Activated naive CD4-positive, alpha-beta T cell treated with anti-CD3 and anti-CD28 coated beads, Interleukin-2, amount 50 U/mL, for 72 hours (primary cell): ENCODE results near the gene C18orf63. TPM values are rescaled to one million over a fixed set of nuclear protein-coding genes. Genes with fewer than 3 reads are reported as not detected.
"Not testable (repeated sequence)": the region's sequence is repeated elsewhere in the genome, so short reads cannot be mapped to it uniquely, and the experiment has no call there.

Experiments
- ATAC-seq, 2 donors: fragments of 150-1000 bp; cut with Tn5 transposase; 2 replicates each; pipeline ENCODE4 v1.10.0; 2021; ENCODE audit warnings: mild to moderate bottlenecking in 2 of 2, moderate library complexity in 2 of 2
- DNase-seq, 2 donors: peaks; one replicate each; pipeline ENCODE4 v3.0.0; 2021 to 2022; ENCODE audit warnings: low spot score in 2 of 2
- H3K27ac Mint-ChIP-seq, 2 donors: one replicate each; pipeline ENCODE4 v1.8.0; 2022; ENCODE audit warnings: mild to moderate bottlenecking in 2 of 2, mixed read lengths in 2 of 2
- H3K36me3 Mint-ChIP-seq, 2 donors: one replicate each; pipeline ENCODE4 v1.8.0; 2022; ENCODE audit warnings: mixed read lengths in 2 of 2
- H3K9me3 Mint-ChIP-seq, 2 donors: one replicate each; pipeline ENCODE4 v1.8.0; 2022; ENCODE audit warnings: mixed read lengths in 2 of 2
- total RNA-seq, 2 donors: library from RNA; stranded (reverse); gene quantifications; one replicate each; pipeline ENCODE4 v1.2.3, GENCODE V29; 2022

Gene C18orf63
- total RNA-seq, 2 donors from 2014 or later, result not detected

GRCh38 chr18:74283646-74284045, 32.0 kb upstream of the C18orf63 start:
- Mint-ChIP-seq H3K9me3 (no peaks in the 10 kb centered on the region), H3K27ac (no peak overlapping the region), H3K36me3 (peaks cover 0 to 4% of the 10 kb centered on the region in 2 donors)
- ATAC-seq (no peak), DNase-seq (no peak)

DNA sequence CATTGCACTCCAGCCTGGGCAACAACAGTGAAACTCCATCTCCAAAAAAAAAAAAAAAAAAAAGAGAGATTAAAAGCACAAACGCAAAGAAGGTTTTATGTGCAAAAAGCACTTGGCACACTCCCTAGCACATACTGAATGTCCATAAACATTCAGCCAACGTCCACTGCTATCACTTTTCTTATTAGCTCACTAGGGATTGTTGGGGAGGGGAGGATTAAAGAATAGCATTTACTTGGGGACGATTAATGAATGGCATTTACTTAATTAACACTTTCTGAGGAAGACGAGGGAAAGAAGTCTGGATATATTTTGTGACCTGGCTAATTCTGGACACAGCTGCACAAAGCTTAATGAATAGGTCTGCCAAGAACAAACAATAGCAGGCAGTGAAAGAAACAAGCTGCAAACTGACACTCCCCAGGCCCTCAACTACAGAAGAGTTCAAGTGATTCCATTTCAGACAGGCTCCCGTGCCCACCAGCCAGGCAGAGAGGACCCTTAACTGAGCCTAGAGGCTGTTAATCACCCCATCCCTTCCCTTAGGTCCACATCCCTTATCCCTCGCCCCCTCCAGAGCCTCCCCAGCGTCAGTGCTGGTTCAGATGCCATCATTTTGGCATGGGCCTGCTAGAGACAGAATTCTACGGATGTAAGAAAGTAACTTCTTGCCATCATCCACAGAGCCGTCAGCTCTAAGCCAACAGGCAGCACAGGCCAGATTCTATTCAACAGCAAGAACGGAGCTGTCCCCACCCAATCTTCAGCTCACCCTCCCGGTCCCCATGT, 31.3 kb upstream of the C18orf63 start:
- H3K27ac Mint-ChIP-seq, result no peak overlapping the region
- no peak for ATAC-seq
- H3K36me3 Mint-ChIP-seq, result peaks cover 0 to 4% of the 10 kb centered on the region in 2 donors
- H3K9me3 Mint-ChIP-seq, result no peaks in the 10 kb centered on the region
- no peak for DNase-seq

DNA sequence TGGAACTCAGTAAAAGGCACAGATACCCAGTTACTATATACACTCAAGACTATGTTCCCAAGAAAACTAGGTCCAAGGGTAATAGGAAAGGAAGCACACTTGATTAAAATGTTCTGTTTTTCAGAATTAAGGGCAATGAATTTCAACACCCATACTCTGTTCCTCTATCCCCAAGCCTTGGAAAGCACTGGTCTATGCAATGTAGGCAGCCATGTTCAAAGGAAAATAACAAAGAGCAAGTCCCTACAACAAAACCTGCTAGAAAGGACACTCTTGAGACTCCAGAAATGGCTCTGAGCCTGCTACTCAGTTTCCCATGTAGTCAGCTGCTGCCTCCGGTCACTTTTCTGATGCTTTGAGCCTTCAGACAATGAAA, 30.7 kb upstream of the C18orf63 start:
- Mint-ChIP-seq H3K9me3 (no peaks in the 10 kb centered on the region), H3K27ac (no peak overlapping the region), H3K36me3 (peaks cover 0 to 4% of the 10 kb centered on the region in 2 donors)
- DNase-seq (no peak), ATAC-seq (no peak)

GRCh38 chr18:74285583-74285982, 30.1 kb upstream of the C18orf63 start:
- ATAC-seq, H3K36me3 Mint-ChIP-seq, DNase-seq: not testable (repeated sequence)

GRCh38 chr18:74286106-74286855, 29.4 kb upstream of the C18orf63 start:
- no peak for ATAC-seq
- no peak overlapping the region for H3K27ac Mint-ChIP-seq
- no peaks in the 10 kb centered on the region for H3K36me3 Mint-ChIP-seq
- no peak for DNase-seq
- no peaks in the 10 kb centered on the region for H3K9me3 Mint-ChIP-seq

More at GRCh38 chr18:74285583-74285982, 30.1 kb upstream of the C18orf63 start:
- H3K27ac Mint-ChIP-seq, H3K9me3 Mint-ChIP-seq: not testable (repeated sequence)

DNA sequence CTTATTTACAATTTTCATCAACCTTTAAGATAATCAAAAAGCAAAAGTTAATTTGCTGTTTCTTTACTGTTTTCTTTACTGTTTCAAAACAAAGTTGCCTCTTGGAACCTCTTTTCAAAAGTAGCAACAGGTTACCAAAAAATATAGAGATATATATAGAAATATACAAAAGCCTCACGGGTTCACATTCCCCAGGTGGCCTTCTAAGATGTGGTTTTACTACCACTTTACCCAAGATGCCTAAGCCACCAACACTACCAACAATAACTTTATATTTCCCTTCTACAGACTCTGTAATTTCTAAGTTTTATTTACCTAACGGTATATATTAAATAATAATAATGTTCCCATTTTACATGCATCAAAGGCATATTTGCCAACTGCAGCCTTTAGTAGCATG, 28.8 kb upstream of the C18orf63 start:
- no peak for ATAC-seq
- H3K36me3 Mint-ChIP-seq, result peaks cover 5% of the 10 kb centered on the region in 2 donors
- H3K9me3 Mint-ChIP-seq, result no peaks in the 10 kb centered on the region
- no peak for DNase-seq
- H3K27ac Mint-ChIP-seq, result no peak overlapping the region

DNA sequence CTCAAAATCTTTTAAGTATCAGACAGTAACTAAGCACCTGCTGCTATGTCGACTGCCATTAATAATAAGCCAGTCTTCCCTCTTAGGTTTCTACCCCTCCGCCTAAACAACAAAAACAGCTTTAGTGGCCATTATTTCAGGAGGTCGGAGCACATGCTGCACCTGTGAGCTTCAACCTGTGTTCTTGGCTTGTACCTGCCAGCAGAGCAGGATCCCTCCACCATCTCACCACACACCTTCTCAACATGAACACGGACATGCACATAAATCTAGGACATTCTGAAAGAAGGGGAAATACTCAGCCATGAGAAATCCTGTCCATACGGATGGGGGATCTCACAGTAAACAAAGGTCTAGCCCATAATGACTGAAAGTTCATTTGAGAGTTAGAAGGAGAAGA, 27.6 kb upstream of the C18orf63 start:
- DNase-seq (no peak), ATAC-seq (no peak)
- Mint-ChIP-seq H3K9me3 (no peaks in the 10 kb centered on the region), H3K36me3 (peaks cover 6 to 8% of the 10 kb centered on the region in 2 donors), H3K27ac (no peak overlapping the region)

- H3K36me3 Mint-ChIP-seq, result peaks cover 6 to 8% of the 10 kb centered on the region in 2 donors
- no peak for DNase-seq
- H3K27ac Mint-ChIP-seq, result no peak overlapping the region
- no peak for ATAC-seq
- no peaks in the 10 kb centered on the region for H3K9me3 Mint-ChIP-seq
Observed at GRCh38 chr18:74288730-74289129, 26.9 kb upstream of the C18orf63 start.

DNA sequence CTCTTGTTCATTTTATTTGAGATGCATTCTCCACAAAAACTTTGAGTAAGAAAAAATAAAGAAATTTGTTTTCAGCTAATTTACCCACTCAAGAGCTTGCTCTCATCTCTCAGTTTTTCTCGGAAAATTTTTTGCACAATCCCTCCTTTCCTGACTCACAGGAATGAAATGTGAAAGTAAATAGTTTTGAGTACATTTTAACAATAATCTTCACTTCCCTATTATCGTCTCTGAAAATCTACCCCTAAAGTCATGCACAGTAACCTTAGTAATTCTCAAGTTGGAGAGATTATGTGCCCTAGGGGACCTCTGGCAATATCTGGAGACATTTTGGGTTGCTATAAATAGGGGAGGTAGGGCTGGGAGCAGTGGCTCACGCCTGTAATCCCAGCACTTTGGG, 26.5 kb upstream of the C18orf63 start:
- H3K9me3 Mint-ChIP-seq, result no peaks in the 10 kb centered on the region
- DNase-seq (no peak), ATAC-seq (no peak)
- no peak overlapping the region for H3K27ac Mint-ChIP-seq
- peaks cover 6 to 8% of the 10 kb centered on the region in 2 donors for H3K36me3 Mint-ChIP-seq

GRCh38 chr18:74290021-74290420, 25.6 kb upstream of the C18orf63 start:
- peaks cover 6 to 8% of the 10 kb centered on the region in 2 donors for H3K36me3 Mint-ChIP-seq
- H3K27ac Mint-ChIP-seq, result no peak overlapping the region
- DNase-seq (no peak), ATAC-seq (no peak)
- H3K9me3 Mint-ChIP-seq, result no peaks in the 10 kb centered on the region

GRCh38 chr18:74290794-74291471, 24.7 kb upstream of the C18orf63 start:
- Mint-ChIP-seq H3K36me3 (peaks cover 6 to 8% of the 10 kb centered on the region in 2 donors), H3K27ac (peak overlapping the region in 1 of 2 donors; percentile 88), H3K9me3 (no peaks in the 10 kb centered on the region)
- ATAC-seq, result no peak
- DNase-seq, result no peak

- Mint-ChIP-seq H3K27ac (peak overlapping the region in 1 of 2 donors; percentile 88), H3K9me3 (no peaks in the 10 kb centered on the region), H3K36me3 (peaks cover 6 to 8% of the 10 kb centered on the region in 2 donors)
- DNase-seq (no peak), ATAC-seq (no peak)
Observed at GRCh38 chr18:74291472-74291770, 24.2 kb upstream of the C18orf63 start.

DNA sequence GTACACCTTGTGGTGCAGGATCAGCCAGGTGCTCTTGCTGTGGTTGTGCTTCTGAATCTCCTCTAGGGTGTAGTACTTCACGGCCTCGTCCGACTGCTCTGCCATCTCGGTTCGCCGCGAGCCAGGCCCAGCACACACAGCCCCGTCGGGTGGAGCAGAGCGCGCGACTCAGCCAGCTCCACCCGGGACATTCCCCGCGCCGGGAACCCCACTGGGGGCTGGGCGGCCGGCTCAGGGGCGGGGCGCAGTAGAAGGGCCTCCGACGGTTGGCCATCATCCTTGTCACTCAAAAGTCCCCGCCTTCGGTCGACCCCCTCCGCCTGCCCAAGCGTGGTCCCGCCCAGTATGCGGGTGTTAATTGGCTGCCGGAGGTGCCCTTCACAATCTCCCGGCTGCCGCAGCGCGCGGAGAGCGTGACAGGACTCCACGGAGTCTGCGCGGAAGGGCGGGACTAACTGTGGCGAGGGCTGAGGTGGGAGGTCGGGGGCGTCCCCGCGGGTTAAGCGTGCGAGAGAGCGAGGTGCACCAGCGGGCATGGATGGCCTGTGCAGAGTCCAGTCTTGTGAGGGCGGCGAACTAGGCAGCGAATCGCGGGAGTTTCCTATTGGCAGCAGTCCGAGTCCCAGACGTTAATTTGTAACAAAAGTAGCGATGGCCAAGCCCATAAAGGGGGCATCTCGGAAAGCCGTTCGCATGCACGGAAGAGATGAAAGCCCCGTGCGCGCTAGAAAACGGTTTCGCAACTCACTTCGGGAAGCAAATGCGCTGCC, 23.7 kb upstream of the C18orf63 start, which contains the start of gene CYB5A:
Gene CYB5A (minus strand): TSS at position 193 of the 770 bp plus-strand sequence. CDS start 88 bp downstream, at position 105.
- H3K9me3 Mint-ChIP-seq, result no peaks in the 10 kb centered on the region
- DNase-seq (peak; percentile 98 to 100), ATAC-seq (peak; percentile 97 to 99)
- peak within 1 kb of the TSS; percentile 84 to 88 for H3K27ac Mint-ChIP-seq
- H3K36me3 Mint-ChIP-seq, result peaks cover 6 to 8% of the 10 kb centered on the region in 2 donors

DNA sequence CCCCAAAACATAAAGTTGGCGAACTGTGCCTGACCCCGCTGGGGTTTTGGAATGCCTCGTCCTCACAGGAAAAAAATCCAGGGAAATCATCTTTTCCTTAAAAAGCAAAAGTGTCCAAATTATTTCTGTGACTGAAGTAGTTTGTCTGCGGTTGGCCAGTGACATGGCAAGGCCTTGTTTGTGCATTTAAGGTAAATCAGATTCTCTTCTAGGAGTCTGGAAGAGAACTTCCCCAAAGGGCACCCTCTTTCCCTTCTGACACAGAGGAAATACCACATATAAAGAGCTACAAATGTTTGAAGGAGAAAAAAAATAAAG, 23.1 kb upstream of the C18orf63 start:
- peak overlapping the region in 1 of 2 donors; percentile 88 for H3K27ac Mint-ChIP-seq
- DNase-seq (no peak), ATAC-seq (no peak)
- no peaks in the 10 kb centered on the region for H3K9me3 Mint-ChIP-seq
- peaks cover 6 to 8% of the 10 kb centered on the region in 2 donors for H3K36me3 Mint-ChIP-seq

- not testable (repeated sequence) for H3K27ac Mint-ChIP-seq, ATAC-seq, DNase-seq, H3K36me3 Mint-ChIP-seq, H3K9me3 Mint-ChIP-seq
Observed at GRCh38 chr18:74292982-74293381, 22.7 kb upstream of the C18orf63 start.

- H3K36me3 Mint-ChIP-seq, result peaks cover 6 to 8% of the 10 kb centered on the region in 2 donors
- DNase-seq, result no peak
- no peaks in the 10 kb centered on the region for H3K9me3 Mint-ChIP-seq
- ATAC-seq, result no peak
- no peak overlapping the region for H3K27ac Mint-ChIP-seq
Observed at GRCh38 chr18:74294526-74294925, 21.1 kb upstream of the C18orf63 start.
